ENCODE data around the gene SH3RF2. TPM values are rescaled to one million over a fixed set of nuclear protein-coding genes. Genes with fewer than 3 reads are reported as not detected.

The SH3RF2 gene
- total and polyA plus RNA-seq, 2 of the 13 experiments (the other 11 are each of a cell fraction or from before 2014, with no cell fraction given) = 2.6 to 3.7 TPM

GRCh38 chr5:145921211-145921610 is 15.2 kb upstream of the SH3RF2 start (continued):
- TF ChIP-seq TRAFD1 (CRISPR knock-in tag; IDR thresholded peaks at IDR 0.05; ENCODE audit: borderline replicate concordance) = no peak

- Histone ChIP-seq H3K27me3 (ENCODE audit: control insufficient read depth in 1 of 2, insufficient read depth in 2 of 2, low read length in 2 of 2) (peaks cover 0 to 18% of the 10 kb centered on the region in 2 experiments; a peak in 2 of 5 replicates), H2AFZ (ENCODE audit: low read length) (no peak overlapping the region), H3K27ac (ENCODE audit: extremely low read length, insufficient read depth, low read length) (no peak overlapping the region), H4K20me1 (ENCODE audit: insufficient read depth, low read length) (no peaks in the 10 kb centered on the region), H3K4me1 (ENCODE audit: insufficient read depth, low read length) (peaks cover 21% of the 10 kb centered on the region), H3K9ac (ENCODE audit: insufficient read depth, low read depth, low read length) (no peak overlapping the region), H3K4me3 (replicated peaks in 1 of 3; ENCODE audit: insufficient read depth in 1 of 3, low read depth in 2 of 3, low read length in 3 of 3) (no peak overlapping the region), H3K9me3 (ENCODE audit: low read length) (no peaks in the 10 kb centered on the region), H3K4me2 (ENCODE audit: low read depth, low read length) (no peak overlapping the region), H3K79me2 (ENCODE audit: insufficient read depth, low read length) (no peaks in the 10 kb centered on the region), H3K36me3 (replicated peaks in 1 of 2; ENCODE audit: control insufficient read depth in 1 of 2, insufficient read depth in 2 of 2, low read length in 2 of 2) (no peaks in the 10 kb centered on the region)
- ATAC-seq = no peak
- in situ Hi-C loops (cut with HindIII; ENCODE audit: extremely low pct_ligation_motif_present, low pct_unique_long_range_greater_than_20kb) = no loop called here
- intact Hi-C loops (cut with micrococcal nuclease; ENCODE audit: unreplicated experiment) = no loop called here
- no peak for DNase-seq (ENCODE audit: low spot score)
- ChIA-PET CTCF (ENCODE audit: low intra/inter-chr PET ratio, low total read pairs) (no interaction called here), POLR2A (no interaction called here)
- no TSS peak for BruUV-seq (replicated peaks)
- FAIRE-seq = no peak
- WGBS (ENCODE audit: low lambda C conversion rate) = 35% methylated on average over 2 of the region's 2 CpGs
- TF ChIP-seq SRSF1 (optimal IDR thresholded peaks at IDR 0.05; ENCODE audit: low read depth, low read length) = no peak
- TF ChIP-seq ZNF782 (CRISPR knock-in tag; IDR thresholded peaks at IDR 0.05; ENCODE audit: borderline replicate concordance) = no peak
- no peak for TF ChIP-seq SNAI1 (CRISPR knock-in tag; IDR thresholded peaks at IDR 0.05; ENCODE audit: borderline replicate concordance)
- TF ChIP-seq SSRP1 (CRISPR knock-in tag; IDR thresholded peaks at IDR 0.05) = no peak
- TF ChIP-seq ZNF207 (IDR thresholded peaks at IDR 0.05; ENCODE audit: borderline replicate concordance) = no peak
- no peak for TF ChIP-seq ZNF33B (CRISPR knock-in tag; IDR thresholded peaks at IDR 0.05)
- no peak for TF ChIP-seq ZBTB46 (CRISPR knock-in tag; IDR thresholded peaks at IDR 0.05; ENCODE audit: borderline replicate concordance)
- TF ChIP-seq CEBPB (IDR thresholded peaks at IDR 0.05; ENCODE audit: borderline replicate concordance, low read depth, low read length) = no peak
- no peak for TF ChIP-seq CENPX (CRISPR knock-in tag; IDR thresholded peaks at IDR 0.05)
- no peak for TF ChIP-seq FOXP4 (CRISPR knock-in tag; IDR thresholded peaks at IDR 0.05)
- no peak for TF ChIP-seq NR2C2 (CRISPR knock-in tag; IDR thresholded peaks at IDR 0.05; ENCODE audit: borderline replicate concordance)
- TF ChIP-seq FOXJ3 (CRISPR knock-in tag; IDR thresholded peaks at IDR 0.05; ENCODE audit: borderline replicate concordance) = no peak
- no peak for TF ChIP-seq ZNF205 (CRISPR knock-in tag; IDR thresholded peaks at IDR 0.05)
- TF ChIP-seq STAG1 (CRISPR knock-in tag; IDR thresholded peaks at IDR 0.05) = no peak
- no peak for TF ChIP-seq MAFG (CRISPR knock-in tag; IDR thresholded peaks at IDR 0.05)
- TF ChIP-seq PHB2 (IDR thresholded peaks at IDR 0.05; ENCODE audit: partially characterized antibody) = no peak
- TF ChIP-seq TCF7L2 (IDR thresholded peaks at IDR 0.05; ENCODE audit: low read depth, low read length) = no peak
These were observed 14.3 kb upstream of the SH3RF2 start for GRCh38 chr5:145922059-145922458.
